Measurements from ENCODE around the gene COX7A1.

- TF ChIP-seq CTCF (IDR thresholded peaks at IDR 0.05; ENCODE audit: low read depth, low read length, poor library complexity, severe bottlenecking): no peak
- no peak for TF ChIP-seq EZH2phosphoT487 (IDR thresholded peaks at IDR 0.05; ENCODE audit: borderline replicate concordance, low read length)
These were observed 31.0 kb upstream of the COX7A1 start for GRCh38 chr19:36183245-36183628.
